HL-60 (cell line): ENCODE results near the gene FAM170B.

ENCODE experiments used
- DNase-seq, 2 experiments: peaks; one replicate each; pipeline ENCODE4 v3.0.0-alpha.2; 2010 to 2020; ENCODE audit warnings: low read depth in 1 of 2, low spot score in 1 of 2
- H3K27ac ChIP-seq: fragments of 250-450 bp; sonication (Bioruptor Pico); replicated peaks from 2 replicates; pipeline ENCODE4 v1.5.1; 2020; ENCODE audit warnings: mild to moderate bottlenecking, moderate library complexity
- H3K27me3 ChIP-seq: fragments of 250-450 bp; sonication (Bioruptor Pico); 2 replicates; pipeline ENCODE4 v1.5.1; 2021; ENCODE audit warnings: mild to moderate bottlenecking, moderate library complexity; ENCODE audit not compliant: insufficient read depth, poor library complexity, severe bottlenecking
- H3K4me3 ChIP-seq: replicated peaks from 2 replicates; pipeline ENCODE4 v1.5.1; 2011; ENCODE audit warnings: mild to moderate bottlenecking, control low read depth, low read length; ENCODE audit not compliant: insufficient read depth
- CTCF ChIP-seq: IDR thresholded peaks from one replicate; pipeline ENCODE4 v1.5.1; 2011; ENCODE audit warnings: low read length, control low read depth, inconsistent platforms; ENCODE audit not compliant: insufficient read depth
- GABPA ChIP-seq: IDR thresholded peaks from 2 replicates; pipeline ENCODE4 v1.6.1; 2012; ENCODE audit warnings: low read depth
- POLR2AphosphoS5 ChIP-seq: IDR thresholded peaks from 2 replicates; pipeline ENCODE4 v1.6.1; 2012; ENCODE audit warnings: low read depth
- REST ChIP-seq: IDR thresholded peaks from 2 replicates; pipeline ENCODE4 v1.6.1; 2012; ENCODE audit warnings: low read depth; ENCODE audit not compliant: insufficient replicate concordance
- SPI1 ChIP-seq: IDR thresholded peaks from 2 replicates; pipeline ENCODE4 v1.6.1; 2012; ENCODE audit warnings: low read depth, mild to moderate bottlenecking, borderline replicate concordance

FAM170B gene

GRCh38 chr10:49136525-49136924 is 2.7 kb upstream of the FAM170B start:
- no peak overlapping the region for H3K4me3 ChIP-seq
- TF ChIP-seq REST (no peak), SPI1 (no peak), GABPA (no peak), CTCF (no peak), POLR2AphosphoS5 (no peak)
- no peak for DNase-seq
- H3K27me3 ChIP-seq = no peaks in the 10 kb centered on the region
- H3K27ac ChIP-seq = no peak overlapping the region

GRCh38 chr10:49135575-49136313 is 1.9 kb upstream of the FAM170B start:
- DNase-seq = no peak
- no peaks in the 10 kb centered on the region for H3K27me3 ChIP-seq
- no peak overlapping the region for H3K4me3 ChIP-seq
- TF ChIP-seq SPI1 = 0 out of 2 replicates have a peak, but pooled peaks have one; percentile 5
- no peak for TF ChIP-seq CTCF
- H3K27ac ChIP-seq = no peak overlapping the region

- TF ChIP-seq SPI1 (peak; percentile 50; the same call in 1 of the 2 replicates), CTCF (no peak), REST (no peak), GABPA (no peak), POLR2AphosphoS5 (no peak)
- peak in 1 of 2 experiments; percentile 19 for DNase-seq
- Histone ChIP-seq H3K4me3 (no peak overlapping the region), H3K27ac (no peak overlapping the region), H3K27me3 (no peaks in the 10 kb centered on the region)
Measured at GRCh38 chr10:49134327-49134726, 506 bp upstream of the FAM170B start.

- no peak for DNase-seq
- Histone ChIP-seq H3K27ac (no peak overlapping the region), H3K4me3 (no peak overlapping the region), H3K27me3 (no peaks in the 10 kb centered on the region)
- TF ChIP-seq REST = no peak
- TF ChIP-seq CTCF = no peak
- TF ChIP-seq POLR2AphosphoS5 = no peak
- no peak for TF ChIP-seq SPI1
- TF ChIP-seq GABPA = no peak
Measured at GRCh38 chr10:49132362-49132737, 1.5 kb downstream of the FAM170B start.
